Astrocyte of the cerebellum (primary cell): Measurements from ENCODE around the gene FGFRL1.

Experiments
- DNase-seq: peaks from one replicate; pipeline ENCODE4 v3.0.0-alpha.2; 2011; ENCODE audit warnings: low read depth
- H3K4me3 ChIP-seq: 2 replicates; pipeline ENCODE4 v1.5.1; 2011; ENCODE audit warnings: mild to moderate bottlenecking, low read depth, low read length, moderate library complexity
- CTCF ChIP-seq: IDR thresholded peaks from 2 replicates; pipeline ENCODE4 v1.5.1; 2012; ENCODE audit warnings: low read length, low read depth, moderate library complexity, mild to moderate bottlenecking; ENCODE audit errors: missing control alignments
- in situ Hi-C: cut with HindIII; loops from 2 replicates; pipeline ENCODE4 v1.10.0; 2017; ENCODE audit warnings: low sequenced_read_pairs

Gene FGFRL1

GRCh38 chr4:985123-985830, 26.1 kb upstream of the FGFRL1 start:
- TF ChIP-seq CTCF: no peak
- no peak for DNase-seq
- in situ Hi-C loops: no loop called here

GRCh38 chr4:986428-986878, 25.0 kb upstream of the FGFRL1 start:
- no peak for DNase-seq
- in situ Hi-C loops: no loop called here
- H3K4me3 ChIP-seq: peak overlapping the region; percentile 53
- TF ChIP-seq CTCF: no peak

More at GRCh38 chr4:985123-985830, 26.1 kb upstream of the FGFRL1 start:
- H3K4me3 ChIP-seq: no peak overlapping the region

- H3K4me3 ChIP-seq: peak within 1 kb of the TSS; percentile 53
- in situ Hi-C loops: no loop called here
- peak; percentile 45 for TF ChIP-seq CTCF
- no peak for DNase-seq
Measured at GRCh38 chr4:986879-987623, 24.4 kb upstream of the FGFRL1 start, which contains the start of gene IDUA. Gene IDUA (plus strand): TSS chr4:987044. CDS start chr4:987085, 41 bp downstream.

- in situ Hi-C loops: no loop called here
- DNase-seq: no peak
- TF ChIP-seq CTCF: no peak
- peak overlapping the region; percentile 53 for H3K4me3 ChIP-seq
Measured at GRCh38 chr4:987624-988513, 23.6 kb upstream of the FGFRL1 start.

- DNase-seq: no peak
- TF ChIP-seq CTCF: no peak
- in situ Hi-C loops: no loop called here
- H3K4me3 ChIP-seq: no peak overlapping the region
Measured at GRCh38 chr4:988726-989721, 22.4 kb upstream of the FGFRL1 start.
